Neural crest cell (in vitro differentiated cells): ENCODE measurements around the gene EMX2. TPM values are rescaled to one million over a fixed set of nuclear protein-coding genes. Genes with fewer than 3 reads are reported as not detected.

ENCODE experiments used
- DNase-seq: peaks from one replicate; pipeline ENCODE4 v3.0.0; 2021; ENCODE audit warnings: low read depth, mixed read lengths, low spot score
- H3K27ac Mint-ChIP-seq: one replicate; pipeline ENCODE4 v1.8.0; 2021; ENCODE audit warnings: mild to moderate bottlenecking, mixed read lengths; ENCODE audit not compliant: unreplicated experiment
- H3K27me3 Mint-ChIP-seq: 2 replicates; pipeline ENCODE4 v1.8.0; 2021; ENCODE audit warnings: low read depth, mild to moderate bottlenecking, mixed read lengths
- H3K36me3 Mint-ChIP-seq: 2 replicates; pipeline ENCODE4 v1.8.0; 2021; ENCODE audit warnings: low read depth, mild to moderate bottlenecking, mixed read lengths
- H3K4me1 Mint-ChIP-seq: 2 replicates; pipeline ENCODE4 v1.8.0; 2021; ENCODE audit warnings: mixed read lengths
- H3K4me3 Mint-ChIP-seq: one replicate; pipeline ENCODE4 v1.8.0; 2021; ENCODE audit warnings: mild to moderate bottlenecking, mixed read lengths
- H3K9me3 Mint-ChIP-seq: 2 replicates; pipeline ENCODE4 v1.8.0; 2021; ENCODE audit warnings: mixed read lengths
- CTCF ChIP-seq: fragments of 200-600 bp; sonication (generic); conservative IDR thresholded peaks from 2 replicates; pipeline ENCODE4 v1.5.0; 2021; ENCODE audit warnings: antibody characterized with exemption, mild to moderate bottlenecking
- total RNA-seq: library from RNA; stranded (reverse); gene quantifications from 2 replicates; pipeline ENCODE4 v1.2.1, GENCODE V29; 2021

Gene EMX2
- total RNA-seq, 1 donor from 2014 or later, result 1.0 TPM

- Mint-ChIP-seq H3K27ac (no peak overlapping the region), H3K4me1 (peaks cover 16% of the 10 kb centered on the region), H3K4me3 (peak overlapping the region; percentile 44), H3K27me3 (peaks cover 99% of the 10 kb centered on the region), H3K36me3 (no peaks in the 10 kb centered on the region), H3K9me3 (no peaks in the 10 kb centered on the region)
- no peak for TF ChIP-seq CTCF
- DNase-seq, result no peak
Measured at GRCh38 chr10:117536072-117536865, 6.3 kb upstream of the EMX2 start.

GRCh38 chr10:117536866-117537435 is 5.6 kb upstream of the EMX2 start:
- peaks cover 99% of the 10 kb centered on the region for H3K27me3 Mint-ChIP-seq
- no peak for TF ChIP-seq CTCF
- H3K4me1 Mint-ChIP-seq, result peaks cover 21% of the 10 kb centered on the region
- H3K36me3 Mint-ChIP-seq, result no peaks in the 10 kb centered on the region
- DNase-seq, result no peak
- H3K27ac Mint-ChIP-seq, result no peak overlapping the region
- H3K9me3 Mint-ChIP-seq, result no peaks in the 10 kb centered on the region
- peak overlapping the region; percentile 23 for H3K4me3 Mint-ChIP-seq

- Mint-ChIP-seq H3K4me3 (peak overlapping the region; percentile 23), H3K27ac (no peak overlapping the region), H3K4me1 (peaks cover 23% of the 10 kb centered on the region), H3K9me3 (no peaks in the 10 kb centered on the region), H3K36me3 (no peaks in the 10 kb centered on the region), H3K27me3 (peaks cover 99% of the 10 kb centered on the region)
- peak; percentile 52 for DNase-seq
- TF ChIP-seq CTCF, result peak; percentile 86
Measured at GRCh38 chr10:117537436-117537903, 5.1 kb upstream of the EMX2 start.

- no peak for DNase-seq
- peaks cover 25% of the 10 kb centered on the region for H3K4me1 Mint-ChIP-seq
- no peaks in the 10 kb centered on the region for H3K9me3 Mint-ChIP-seq
- peak overlapping the region; percentile 66 for H3K4me3 Mint-ChIP-seq
- no peaks in the 10 kb centered on the region for H3K36me3 Mint-ChIP-seq
- no peak overlapping the region for H3K27ac Mint-ChIP-seq
- peaks cover 99% of the 10 kb centered on the region for H3K27me3 Mint-ChIP-seq
- no peak for TF ChIP-seq CTCF
Measured at GRCh38 chr10:117537904-117538524, 4.5 kb upstream of the EMX2 start.

- Mint-ChIP-seq H3K27ac (no peak overlapping the region), H3K27me3 (peaks cover 99% of the 10 kb centered on the region), H3K36me3 (no peaks in the 10 kb centered on the region), H3K9me3 (no peaks in the 10 kb centered on the region), H3K4me3 (peak overlapping the region; percentile 66), H3K4me1 (peaks cover 22% of the 10 kb centered on the region)
- TF ChIP-seq CTCF, result no peak
- no peak for DNase-seq
Measured at GRCh38 chr10:117539361-117539773, 3.2 kb upstream of the EMX2 start.
